Epithelial cell of alveolus of lung (primary cell): ENCODE measurements around the gene HSPA12B. TPM values are rescaled to one million over a fixed set of nuclear protein-coding genes. Genes with fewer than 3 reads are reported as not detected.

Source experiments
- total RNA-seq: library from RNA; depleted of rRNA; stranded (reverse); fragments of >200 nt; gene quantifications from 2 replicates; pipeline ENCODE4 v1.2.1, GENCODE V29; 2015

The HSPA12B gene
- 0.13 and 0.88 TPM in 2 replicates for total RNA-seq

GRCh38 chr20:3732327-3733118 is at the start of gene HSPA12B:
TSS of gene HSPA12B (plus strand) at chr20:3732685. CDS start at chr20:3738675, 5,990 bp downstream.

GRCh38 chr20:3712279-3712873 is 20.1 kb upstream of the HSPA12B start, which contains the start of gene SIGLEC1:
TSS of gene SIGLEC1 (minus strand) at chr20:3712600. CDS start at chr20:3707128, 5,472 bp downstream.

GRCh38 chr20:3767427-3768341 is 35.2 kb downstream of the HSPA12B start, which contains the start of gene ADISSP:
TSS of gene ADISSP (minus strand) at chr20:3767753. CDS start at chr20:3760100, 7,653 bp downstream.

GRCh38 chr20:3781153-3781910 is 48.8 kb downstream of the HSPA12B start, which contains the start of gene SPEF1:
TSS of gene SPEF1 (minus strand) at chr20:3781448. CDS start at chr20:3781287, 161 bp downstream.

GRCh38 chr20:3786665-3787323 is 54.3 kb downstream of the HSPA12B start, which contains the start of gene CENPB:
TSS of gene CENPB (minus strand) at chr20:3786740. CDS start at chr20:3786483, 257 bp downstream.

GRCh38 chr20:3795511-3796468 is 63.3 kb downstream of the HSPA12B start, which contains the start of gene CDC25B:
TSS of gene CDC25B (plus strand) at chr20:3796310. CDS start at chr20:3796532, 222 bp downstream.

Other genes with a start within 250 kb of the HSPA12B start
- gene GFRA4, start 69.3 kb upstream of the HSPA12B start, total RNA-seq: not detected in 2 replicates
- 1.7 and 14.5 TPM in 2 replicates for gene ADAM33, start 50.7 kb upstream of the HSPA12B start, total RNA-seq
- gene SIGLEC1, start 20.1 kb upstream of the HSPA12B start, total RNA-seq: not detected in 2 replicates
- gene ADISSP, start 35.1 kb downstream of the HSPA12B start, total RNA-seq: 20.1 and 41.2 TPM in 2 replicates
- gene SPEF1, start 48.8 kb downstream of the HSPA12B start, total RNA-seq: not detected in 2 replicates
- 84.6 and 90.1 TPM in 2 replicates for gene CENPB, start 54.1 kb downstream of the HSPA12B start, total RNA-seq
- gene CDC25B, start 63.6 kb downstream of the HSPA12B start, total RNA-seq: 32.2 and 107 TPM in 2 replicates
- 11.8 and 19.9 TPM in 2 replicates for gene AP5S1, start 87.9 kb downstream of the HSPA12B start, total RNA-seq
- gene MAVS, start 114.1 kb downstream of the HSPA12B start, total RNA-seq: 17.5 and 42.3 TPM in 2 replicates
- 36.7 and 41.8 TPM in 2 replicates for gene PANK2, start 156.7 kb downstream of the HSPA12B start, total RNA-seq